Urothelium cell line (cell line): ENCODE measurements around the gene SORCS3.

Source experiments
- DNase-seq: peaks from one replicate; pipeline ENCODE4 v3.0.0; 2011; ENCODE audit warnings: low spot score, mixed read lengths
- FAIRE-seq: peaks from 2 replicates; lab custom pipeline; 2011; peaks lifted over from hg19 to GRCh38; lab: Jason Lieb, UNC

The SORCS3 gene

DNA sequence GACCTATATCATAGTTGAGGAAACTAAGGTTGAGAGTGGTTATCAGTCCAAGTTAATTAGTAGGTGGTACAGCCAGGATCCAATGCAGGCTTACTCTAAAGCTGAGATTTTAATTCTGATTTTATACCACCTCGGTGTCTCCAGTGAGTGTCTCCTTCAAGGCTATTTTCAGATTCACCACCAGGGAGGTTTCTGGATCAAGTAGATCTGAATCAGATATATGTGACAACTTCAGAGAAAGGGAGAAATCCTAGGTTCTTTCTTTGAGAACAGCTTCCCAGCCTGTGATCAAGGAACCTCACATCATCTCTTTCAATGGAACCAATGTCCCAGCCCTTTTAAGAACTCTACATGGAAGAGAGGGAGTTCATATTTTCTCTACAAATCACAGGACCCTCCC lies 429.2 kb downstream of the SORCS3 start:
- DNase-seq (no peak), FAIRE-seq (no peak)

DNA sequence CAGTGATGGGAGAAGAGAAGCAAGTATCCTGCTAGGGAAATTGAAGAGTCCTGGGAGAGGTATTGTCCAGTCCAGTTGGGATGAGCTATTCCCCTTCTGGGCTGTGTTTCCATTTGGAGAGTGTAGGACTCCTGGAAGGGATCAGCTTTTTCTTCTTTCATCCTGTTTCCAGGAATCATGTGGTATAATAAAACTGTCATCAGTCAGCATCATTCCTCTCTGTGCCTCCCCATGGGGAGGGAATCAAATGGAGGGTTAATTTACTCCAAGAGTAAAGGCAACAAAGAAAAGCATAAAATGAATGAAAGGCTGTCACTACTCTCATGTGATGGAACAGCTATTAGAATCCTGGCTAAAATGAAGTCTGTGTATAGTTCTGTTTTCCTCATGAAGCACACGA lies 429.9 kb downstream of the SORCS3 start:
- FAIRE-seq: no peak

GRCh38 chr10:105071980-105072379 lies 430.9 kb downstream of the SORCS3 start:
- DNase-seq (no peak), FAIRE-seq (no peak)

More for the DNA sequence above, 429.9 kb downstream of the SORCS3 start:
- DNase-seq: no peak

- DNase-seq (no peak), FAIRE-seq (no peak)
These were observed 432.9 kb downstream of the SORCS3 start for GRCh38 chr10:105073999-105074398.

DNA sequence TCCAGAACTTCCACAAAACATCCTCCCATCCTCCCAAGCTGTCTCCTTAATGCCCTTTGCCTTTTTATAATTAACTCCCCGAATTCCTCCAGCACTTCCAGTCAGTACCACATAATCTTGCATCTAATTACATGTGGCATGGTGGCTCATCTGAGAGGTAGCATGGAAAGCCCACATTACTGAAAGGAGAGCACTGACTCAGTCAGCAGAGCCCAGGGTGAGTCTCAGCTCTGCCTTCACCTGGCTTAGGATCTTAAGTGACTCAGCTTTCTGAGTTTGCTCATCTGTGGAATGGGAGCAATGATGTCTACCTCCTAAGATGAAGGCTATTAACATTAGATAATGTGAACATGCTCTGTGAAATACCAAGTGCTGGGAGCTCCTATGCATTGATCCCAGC lies 433.9 kb downstream of the SORCS3 start:
- DNase-seq (no peak), FAIRE-seq (no peak)

GRCh38 chr10:105085980-105086379 lies 444.9 kb downstream of the SORCS3 start:
- FAIRE-seq: no peak
- no peak for DNase-seq

GRCh38 chr10:105094048-105094447 lies 453.0 kb downstream of the SORCS3 start:
- DNase-seq: no peak

DNA sequence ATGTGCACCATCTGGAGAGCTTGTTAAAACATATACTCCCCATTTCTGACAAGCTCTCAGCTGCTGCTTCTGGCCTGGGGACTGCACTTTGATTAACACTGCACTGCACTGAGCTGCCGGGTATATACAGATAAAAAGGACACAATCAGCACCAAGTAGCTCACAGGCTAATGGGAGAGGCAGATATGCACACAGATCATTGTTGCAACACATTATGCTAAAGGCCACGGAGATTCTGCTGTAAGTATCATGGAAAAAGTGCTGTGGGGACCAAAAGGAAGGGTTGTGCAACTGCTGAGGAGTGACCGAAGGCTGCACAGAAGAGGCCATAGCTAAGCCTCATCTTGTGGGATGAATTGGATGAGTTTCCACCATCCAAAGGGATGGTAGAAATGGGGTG lies 455.2 kb downstream of the SORCS3 start:
- peak; percentile 23 for FAIRE-seq
- DNase-seq: no peak

More at GRCh38 chr10:105094048-105094447, 453.0 kb downstream of the SORCS3 start:
- FAIRE-seq: no peak

- no peak for DNase-seq
- FAIRE-seq: no peak
These were observed 461.9 kb downstream of the SORCS3 start for GRCh38 chr10:105102977-105103376.

- FAIRE-seq (no peak), DNase-seq (no peak)
These were observed 463.2 kb downstream of the SORCS3 start for GRCh38 chr10:105104297-105104696.

DNA sequence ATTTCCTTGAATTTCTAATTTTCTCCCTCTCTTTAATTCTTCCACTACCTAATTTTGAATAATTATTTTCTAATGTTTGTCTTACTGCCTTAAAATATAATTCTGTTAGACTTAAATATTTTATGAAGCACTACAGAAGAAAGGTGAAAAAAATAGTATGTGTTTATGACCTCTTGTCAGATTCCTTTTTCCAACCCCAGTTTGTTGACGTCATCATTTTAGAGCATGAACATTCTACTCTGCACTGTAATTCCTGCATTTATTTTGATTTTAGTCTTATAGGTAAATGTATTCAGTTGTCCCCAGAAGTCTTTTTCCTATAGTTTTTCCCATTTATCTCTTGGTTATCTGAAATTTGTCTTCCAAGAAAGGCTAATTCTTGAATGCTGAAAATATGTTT lies 468.1 kb downstream of the SORCS3 start:
- no peak for DNase-seq
- FAIRE-seq: no peak

DNA sequence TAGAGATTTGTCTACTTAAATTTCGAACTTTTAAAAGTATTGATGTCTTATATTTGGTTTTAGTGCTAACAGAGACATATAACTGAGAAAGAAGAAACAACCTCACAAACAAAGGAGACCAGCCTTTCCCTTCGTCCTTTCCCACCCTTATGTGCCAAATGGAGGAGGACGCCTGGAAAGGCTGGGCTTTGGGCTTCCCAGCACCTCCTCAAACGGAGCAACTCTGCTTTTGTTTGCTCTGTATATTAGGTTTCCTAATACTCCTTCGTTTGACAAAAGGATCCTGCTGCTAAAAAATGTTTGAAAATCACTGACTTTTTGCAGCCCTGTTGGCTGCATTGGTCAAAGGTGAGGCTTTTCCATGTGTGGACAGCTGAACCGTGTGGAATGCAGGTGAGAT lies 471.8 kb downstream of the SORCS3 start:
- DNase-seq (no peak), FAIRE-seq (no peak)

DNA sequence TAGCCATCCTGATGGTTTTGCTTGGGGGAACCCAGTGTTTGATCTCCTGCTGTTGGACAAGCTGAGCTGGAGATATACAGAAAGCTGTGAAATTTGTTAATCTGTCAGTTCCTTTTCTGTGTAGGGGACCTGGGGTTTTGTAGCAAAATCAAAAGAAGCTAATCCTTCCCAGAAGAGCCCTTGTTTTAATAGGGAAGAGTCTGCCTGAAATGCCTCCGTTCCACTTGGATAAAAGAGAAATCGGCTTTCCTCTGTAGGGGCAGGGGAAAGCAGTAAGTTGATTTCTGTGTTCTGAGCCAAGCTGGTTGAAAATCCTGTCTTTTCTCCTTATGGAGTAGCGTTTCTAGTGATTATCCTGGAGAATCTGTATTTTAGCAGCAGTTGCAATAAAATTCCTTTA lies 472.6 kb downstream of the SORCS3 start:
- FAIRE-seq: no peak
- DNase-seq: no peak

GRCh38 chr10:105121743-105122142 lies 480.7 kb downstream of the SORCS3 start:
- no peak for FAIRE-seq

DNA sequence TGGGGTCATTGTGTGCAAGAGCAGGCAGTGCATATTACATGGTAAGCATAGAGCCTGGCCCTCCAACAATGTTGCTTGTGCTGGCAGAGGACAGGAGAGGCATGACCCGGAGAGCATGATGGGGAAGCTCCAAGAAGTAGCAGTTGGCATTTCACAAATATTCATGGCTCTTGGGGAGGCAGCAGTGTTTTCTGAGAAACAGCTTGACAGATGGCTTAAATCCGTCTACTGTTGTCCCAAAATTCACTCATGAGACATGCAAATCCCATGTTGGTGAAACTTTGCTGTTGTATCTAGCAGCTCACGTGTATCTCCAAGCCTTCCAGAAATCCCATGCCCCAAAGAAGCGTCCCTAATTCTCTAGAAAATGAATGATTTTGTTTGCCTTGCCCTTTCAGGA lies 487.0 kb downstream of the SORCS3 start:
- FAIRE-seq (no peak), DNase-seq (no peak)

More at GRCh38 chr10:105121743-105122142, 480.7 kb downstream of the SORCS3 start:
- DNase-seq: no peak

DNA sequence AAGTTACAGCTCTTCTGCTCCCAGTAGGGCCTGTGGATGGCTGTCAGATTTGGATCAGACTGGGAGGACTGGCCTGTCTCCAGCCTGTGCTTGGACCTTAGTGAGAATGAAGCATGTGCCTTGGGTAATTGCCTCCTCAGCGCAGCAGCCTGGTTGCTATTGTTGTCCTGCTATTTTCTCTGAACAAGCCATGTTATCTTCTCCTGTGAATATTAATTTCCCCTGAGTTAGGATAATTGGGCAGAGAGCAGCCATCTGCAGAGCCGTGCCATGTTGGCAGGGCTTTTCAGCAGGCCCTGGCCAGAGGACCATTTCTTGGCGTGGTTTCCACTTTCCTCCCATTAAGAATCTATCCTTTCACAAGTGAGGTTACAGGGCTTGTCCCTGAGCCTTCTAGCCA lies 497.3 kb downstream of the SORCS3 start:
- FAIRE-seq (no peak), DNase-seq (no peak)

DNA sequence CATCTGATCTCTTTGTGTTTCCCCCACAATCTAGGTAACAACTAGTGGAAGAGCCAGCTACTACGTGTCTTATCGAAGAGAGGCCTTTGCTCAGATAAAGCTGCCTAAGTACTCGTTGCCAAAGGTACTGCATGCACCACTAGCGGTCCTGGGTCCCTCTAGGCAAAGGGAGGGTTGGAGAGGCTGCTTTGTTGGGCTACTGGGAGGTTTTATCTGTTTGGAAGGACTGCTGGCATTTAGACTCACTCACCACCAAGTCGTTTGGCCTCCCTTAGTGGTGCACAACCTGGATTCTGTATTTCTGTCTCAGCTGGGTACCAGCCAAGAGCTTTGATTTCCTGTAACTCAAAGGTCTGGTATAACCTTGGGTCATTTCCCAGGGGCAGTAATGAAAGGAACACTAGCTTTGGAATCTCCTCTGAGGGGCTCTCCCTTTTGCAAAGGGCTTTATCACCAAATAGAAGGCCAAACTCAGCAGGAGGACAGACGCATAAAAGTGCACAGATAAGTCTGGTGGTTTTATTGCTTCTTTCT lies 498.3 kb downstream of the SORCS3 start:
- DNase-seq (no peak), FAIRE-seq (no peak)

DNA sequence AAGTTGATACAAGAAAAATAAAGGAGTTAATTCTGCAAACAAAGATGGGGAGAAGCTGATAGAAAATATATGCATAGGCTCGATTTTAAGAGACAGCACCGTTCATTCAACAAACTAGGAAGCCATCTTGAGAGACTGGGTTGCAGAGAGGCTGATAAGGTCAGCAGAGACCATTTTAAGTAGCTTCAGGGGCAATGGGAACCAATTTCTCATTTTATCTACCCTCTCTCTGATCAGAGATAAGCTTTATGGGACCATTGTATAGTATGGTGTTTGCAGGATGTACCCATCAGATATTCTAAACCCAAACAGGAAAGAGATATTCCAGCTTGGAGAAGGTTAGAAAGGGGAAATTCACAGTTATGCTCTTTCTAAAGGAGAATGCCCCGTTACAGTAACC lies 499.5 kb downstream of the SORCS3 start:
- no peak for FAIRE-seq
- DNase-seq: no peak

GRCh38 chr10:105145711-105146110 lies 504.6 kb downstream of the SORCS3 start:
- no peak for FAIRE-seq
- no peak for DNase-seq

GRCh38 chr10:105146436-105146835 lies 505.3 kb downstream of the SORCS3 start:
- DNase-seq: peak; percentile 20
- no peak for FAIRE-seq

GRCh38 chr10:105148456-105148855 lies 507.4 kb downstream of the SORCS3 start:
- FAIRE-seq (no peak), DNase-seq (no peak)

GRCh38 chr10:105148921-105149320 lies 507.8 kb downstream of the SORCS3 start:
- DNase-seq (no peak), FAIRE-seq (peak; percentile 65)

- FAIRE-seq: peak; percentile 46
These were observed 508.3 kb downstream of the SORCS3 start for GRCh38 chr10:105149371-105149891.

More at GRCh38 chr10:105149371-105149891, 508.3 kb downstream of the SORCS3 start:
- peak; percentile 54 for DNase-seq
